HUES64 (cell line): ENCODE results near the gene TXN.

Experiments used
- H3K27ac ChIP-seq: 2 replicates; pipeline ENCODE4 v1.7.0; 2013; ENCODE audit warnings: low read depth, low read length, inconsistent platforms
- H3K27me3 ChIP-seq: 2 replicates; pipeline ENCODE4 v1.6.1; 2013; ENCODE audit warnings: mild to moderate bottlenecking, low read length; ENCODE audit not compliant: insufficient read depth
- H3K36me3 ChIP-seq: 2 replicates; pipeline ENCODE4 v1.6.1; 2013; ENCODE audit warnings: mild to moderate bottlenecking, low read length; ENCODE audit not compliant: insufficient read depth
- H3K4me1 ChIP-seq: 2 replicates; pipeline ENCODE4 v1.6.1; 2013; ENCODE audit warnings: mild to moderate bottlenecking, low read length, moderate library complexity; ENCODE audit not compliant: insufficient read depth
- H3K4me3 ChIP-seq: 2 replicates; pipeline ENCODE4 v1.5.1; 2013; ENCODE audit warnings: mild to moderate bottlenecking, low read length, moderate library complexity
- H3K9ac ChIP-seq: 2 replicates; pipeline ENCODE4 v1.6.1; 2013; ENCODE audit warnings: mild to moderate bottlenecking, low read depth, low read length
- H3K9me3 ChIP-seq: 2 replicates; pipeline ENCODE4 v1.6.1; 2013; ENCODE audit warnings: low read depth, low read length; ENCODE audit not compliant: insufficient read depth
- WGBS: fragments of 150-250, 120-280 bp; methylation state at CpG from one replicate; pipeline ENCODE4 v1.1.7; 2013; ENCODE audit warnings: missing lambda C conversion rate; 5-methylcytosine and 5-hydroxymethylcytosine counted together

TXN gene

DNA sequence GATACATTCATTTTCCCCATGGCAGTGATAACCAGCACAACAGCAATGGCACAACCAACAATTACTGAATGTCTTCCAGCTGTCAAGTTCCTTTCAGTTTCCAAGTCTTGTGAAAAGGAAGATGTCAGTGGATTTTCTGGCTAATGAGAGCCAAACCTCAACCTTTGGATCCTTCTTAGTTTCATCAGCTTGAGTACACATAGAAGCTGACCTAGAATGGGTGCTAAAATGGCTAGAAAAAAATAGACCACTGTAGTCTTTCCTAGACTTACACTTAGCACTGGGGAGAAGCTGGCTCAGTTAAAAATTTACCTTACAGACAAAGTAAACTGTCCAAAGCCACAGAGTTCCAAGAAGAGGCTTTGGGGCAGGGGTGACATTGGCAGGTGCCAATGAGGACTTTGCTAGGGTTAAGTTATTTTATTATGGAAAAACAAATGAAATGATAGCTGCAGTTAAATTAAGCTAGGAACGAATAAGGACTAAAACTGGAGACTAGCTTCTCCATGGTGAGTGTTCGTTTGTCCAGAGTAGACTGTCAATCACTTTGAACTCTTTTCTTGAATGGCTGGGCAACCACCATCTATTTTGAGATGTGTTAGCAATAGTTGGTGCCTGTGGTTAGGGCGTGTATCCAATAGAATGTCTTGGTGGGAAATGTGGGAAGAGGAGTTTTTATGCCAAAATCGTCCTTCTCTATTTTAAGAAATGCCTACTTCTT is 25.9 kb upstream of the TXN start:
- Histone ChIP-seq H3K4me3 (no peak overlapping the region), H3K9ac (no peak overlapping the region), H3K9me3 (no peaks in the 10 kb centered on the region), H3K27ac (no peak overlapping the region), H3K4me1 (no peaks in the 10 kb centered on the region), H3K27me3 (no peaks in the 10 kb centered on the region), H3K36me3 (no peaks in the 10 kb centered on the region)
- WGBS = 88% methylated on average over 4 of the region's 4 CpGs

DNA sequence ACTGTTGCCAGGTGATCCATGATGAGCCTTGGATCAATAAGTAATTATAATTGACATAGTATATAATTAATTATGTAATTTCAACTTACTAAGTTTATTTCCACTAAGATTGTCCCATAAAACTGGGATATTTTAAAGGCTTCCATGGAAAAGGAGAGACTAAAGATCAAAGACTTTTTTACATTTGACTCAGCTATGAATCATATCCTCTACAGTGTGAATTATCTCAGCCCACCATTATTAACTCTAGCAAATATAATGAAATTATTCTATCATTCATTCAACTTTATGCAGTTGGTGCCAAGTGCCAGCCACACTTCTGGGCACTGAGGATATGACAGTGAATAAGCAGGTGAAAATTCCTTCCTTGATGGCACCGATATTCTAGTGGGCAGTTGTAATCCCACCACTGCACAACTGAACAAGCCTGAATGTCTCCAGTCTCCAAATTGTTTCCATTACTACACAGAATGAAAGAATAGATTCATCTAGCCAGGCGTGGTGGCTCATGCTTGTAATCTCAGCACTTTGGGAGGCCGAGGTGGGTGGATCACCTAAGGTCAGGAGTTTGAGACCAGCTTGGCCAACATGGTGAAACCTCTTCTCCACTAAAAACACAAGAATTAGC is 21.9 kb upstream of the TXN start:
- no peak overlapping the region for H3K27ac ChIP-seq

GRCh38 chr9:110276781-110277180 is 20.5 kb upstream of the TXN start:
- no peak overlapping the region for H3K9ac ChIP-seq
- no peak overlapping the region for H3K4me3 ChIP-seq
- 92% methylated on average over 3 of the region's 3 CpGs for WGBS
- no peaks in the 10 kb centered on the region for H3K9me3 ChIP-seq
- no peaks in the 10 kb centered on the region for H3K36me3 ChIP-seq
- H3K4me1 ChIP-seq = no peaks in the 10 kb centered on the region
- H3K27me3 ChIP-seq = no peaks in the 10 kb centered on the region
- no peak overlapping the region for H3K27ac ChIP-seq

More for the DNA sequence above, 21.9 kb upstream of the TXN start:
- H3K36me3 ChIP-seq = no peaks in the 10 kb centered on the region
- H3K9me3 ChIP-seq = no peaks in the 10 kb centered on the region
- 93% methylated on average over 3 of the region's 3 CpGs for WGBS
- H3K4me1 ChIP-seq = no peaks in the 10 kb centered on the region
- H3K27me3 ChIP-seq = no peaks in the 10 kb centered on the region
- no peak overlapping the region for H3K9ac ChIP-seq
- no peak overlapping the region for H3K4me3 ChIP-seq

DNA sequence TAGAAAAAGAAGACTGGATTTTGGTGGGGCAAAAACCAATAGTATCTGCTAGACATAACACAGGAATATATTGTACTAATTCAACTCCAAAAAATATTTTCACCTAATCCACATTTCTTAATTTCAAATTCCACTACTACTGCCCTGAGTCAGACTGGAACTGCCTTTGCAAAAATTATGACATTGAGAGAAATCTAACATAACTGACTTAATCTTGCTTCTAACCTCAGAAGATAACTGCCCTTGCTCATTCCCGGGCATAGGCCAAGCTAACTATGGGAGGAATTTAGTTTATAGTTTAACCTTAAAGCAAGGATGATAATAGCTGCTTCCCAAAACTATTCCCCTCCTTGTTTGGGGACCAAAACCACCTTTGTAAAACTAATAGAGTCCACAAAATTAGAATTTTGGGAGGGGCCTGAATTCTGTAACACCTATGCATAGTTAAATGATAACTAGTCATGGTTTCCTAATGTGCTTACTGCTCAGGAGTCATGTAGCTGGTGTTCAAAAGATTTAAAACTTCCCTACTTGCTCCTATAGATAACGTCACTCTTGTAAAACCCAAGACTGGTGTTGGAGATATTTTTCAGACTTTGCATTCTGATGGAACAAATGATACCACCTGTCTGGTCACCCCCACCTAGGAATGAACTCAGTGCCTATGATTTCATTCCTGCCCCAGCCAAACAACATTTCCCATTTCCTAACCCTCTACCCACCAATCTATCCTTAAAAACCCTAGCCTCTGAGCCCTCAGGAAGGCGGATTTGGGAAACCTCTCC is 14.1 kb upstream of the TXN start:
- Histone ChIP-seq H3K9me3 (no peaks in the 10 kb centered on the region), H3K27me3 (no peaks in the 10 kb centered on the region), H3K9ac (no peak overlapping the region), H3K27ac (no peak overlapping the region), H3K36me3 (no peaks in the 10 kb centered on the region), H3K4me1 (no peaks in the 10 kb centered on the region), H3K4me3 (no peak overlapping the region)
- 97% methylated on average over 2 of the region's 3 CpGs for WGBS

- WGBS = 60% methylated on average over 1 of the region's 1 CpG
- no peak overlapping the region for H3K4me3 ChIP-seq
- H3K9ac ChIP-seq = no peak overlapping the region
- H3K9me3 ChIP-seq = peaks cover 2% of the 10 kb centered on the region; the same call in 1 of the 2 replicates
- H3K4me1 ChIP-seq = no peaks in the 10 kb centered on the region
- H3K27ac ChIP-seq = no peak overlapping the region
- H3K27me3 ChIP-seq = no peaks in the 10 kb centered on the region
- H3K36me3 ChIP-seq = no peaks in the 10 kb centered on the region
Observed at GRCh38 chr9:110266795-110267194, 10.5 kb upstream of the TXN start.

- Histone ChIP-seq H3K4me1 (peaks cover 11% of the 10 kb centered on the region; the same call in 1 of the 2 replicates), H3K4me3 (no peak overlapping the region), H3K27me3 (no peaks in the 10 kb centered on the region), H3K36me3 (no peaks in the 10 kb centered on the region), H3K9me3 (peaks cover 2% of the 10 kb centered on the region; the same call in 1 of the 2 replicates), H3K27ac (no peak overlapping the region), H3K9ac (no peak overlapping the region)
- 94% methylated on average over 5 of the region's 5 CpGs for WGBS
Observed at GRCh38 chr9:110261632-110262031, 5.3 kb upstream of the TXN start.

DNA sequence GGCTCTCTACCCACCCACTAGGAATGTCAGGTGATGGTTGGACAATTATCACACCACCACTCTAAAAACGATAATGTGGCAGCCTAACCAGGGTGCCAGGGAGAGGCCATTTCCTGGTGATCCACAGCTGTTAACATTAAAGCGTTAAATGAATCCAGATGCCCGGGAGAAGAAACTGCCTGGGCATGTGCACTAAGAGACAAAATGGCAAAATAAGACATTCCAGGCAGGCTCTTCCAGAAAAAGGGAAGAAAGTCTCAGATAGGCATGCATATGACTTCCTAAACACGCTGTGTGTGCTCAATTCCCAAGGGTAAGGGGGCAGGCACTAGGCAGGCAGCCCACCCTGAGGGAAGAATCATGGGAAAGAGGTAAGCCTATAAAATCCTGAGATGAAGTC is 4.6 kb upstream of the TXN start:
- no peak overlapping the region for H3K4me3 ChIP-seq
- H3K36me3 ChIP-seq = no peaks in the 10 kb centered on the region
- no peaks in the 10 kb centered on the region for H3K27me3 ChIP-seq
- H3K4me1 ChIP-seq = peaks cover 11% of the 10 kb centered on the region; the same call in 1 of the 2 replicates
- H3K9ac ChIP-seq = no peak overlapping the region
- WGBS = 61% methylated on average over 4 of the region's 4 CpGs
- H3K9me3 ChIP-seq = peaks cover 2% of the 10 kb centered on the region; the same call in 1 of the 2 replicates
- no peak overlapping the region for H3K27ac ChIP-seq

DNA sequence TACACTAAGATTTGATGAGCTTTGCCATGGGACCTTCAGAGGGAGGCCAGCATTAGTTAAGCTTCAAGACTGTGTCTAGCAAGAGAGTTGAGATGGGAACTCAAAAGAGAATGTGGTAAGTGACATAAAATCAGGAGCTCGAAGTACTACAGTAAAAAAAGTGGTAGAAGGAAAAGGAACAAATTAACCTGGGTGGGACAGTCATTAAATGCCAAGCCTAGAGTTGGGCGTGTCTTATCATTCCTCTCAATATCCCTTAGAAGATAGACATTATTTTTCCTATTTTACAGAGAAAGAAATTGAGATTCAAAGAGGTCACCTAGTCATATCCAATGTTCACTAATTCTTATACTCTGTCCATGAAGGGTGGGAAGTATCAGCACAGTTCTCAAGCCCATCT is 3.3 kb upstream of the TXN start:
- WGBS = 89% methylated on average over 2 of the region's 2 CpGs
- Histone ChIP-seq H3K4me1 (peaks cover 14% of the 10 kb centered on the region; the same call in 1 of the 2 replicates), H3K27me3 (no peaks in the 10 kb centered on the region), H3K9me3 (peaks cover under 1% of the 10 kb centered on the region; the same call in 1 of the 2 replicates), H3K27ac (no peak overlapping the region), H3K4me3 (no peak overlapping the region), H3K36me3 (no peaks in the 10 kb centered on the region), H3K9ac (no peak overlapping the region)

- WGBS = 91% methylated on average over 3 of the region's 3 CpGs
- H3K27ac ChIP-seq = no peak overlapping the region
- H3K4me1 ChIP-seq = peaks cover 22% of the 10 kb centered on the region; the same call in 1 of the 2 replicates
- no peak overlapping the region for H3K9ac ChIP-seq
- H3K9me3 ChIP-seq = no peaks in the 10 kb centered on the region
- no peaks in the 10 kb centered on the region for H3K27me3 ChIP-seq
- no peaks in the 10 kb centered on the region for H3K36me3 ChIP-seq
- H3K4me3 ChIP-seq = no peak overlapping the region
Observed at GRCh38 chr9:110258690-110259091, 2.4 kb upstream of the TXN start.

- Histone ChIP-seq H3K27me3 (no peaks in the 10 kb centered on the region), H3K36me3 (no peaks in the 10 kb centered on the region), H3K9me3 (no peaks in the 10 kb centered on the region), H3K9ac (peak overlapping the region; percentile 95; the same call in 1 of the 2 replicates), H3K4me1 (peaks cover 25% of the 10 kb centered on the region; the same call in 1 of the 2 replicates), H3K4me3 (peak overlapping the region; percentile 85), H3K27ac (no peak overlapping the region)
- WGBS = no CpG with 5 or more reads among the region's 1 CpG
Observed at GRCh38 chr9:110257956-110258355, 1.6 kb upstream of the TXN start.
